HG03558 (cell line): ENCODE measurements around the gene TCP11L2.
"Not testable (repeated sequence)": the region's sequence is repeated elsewhere in the genome, so short reads cannot be mapped to it uniquely, and the experiment has no call there.

Experiments
- ATAC-seq: cut with Tn5 transposase; IDR thresholded peaks from one replicate; pipeline ENCODE4 v1.9.1; 2021; ENCODE audit warnings: moderate number of reproducible peaks; ENCODE audit not compliant: unreplicated experiment; ENCODE audit errors: extremely low read depth

TCP11L2 gene

DNA sequence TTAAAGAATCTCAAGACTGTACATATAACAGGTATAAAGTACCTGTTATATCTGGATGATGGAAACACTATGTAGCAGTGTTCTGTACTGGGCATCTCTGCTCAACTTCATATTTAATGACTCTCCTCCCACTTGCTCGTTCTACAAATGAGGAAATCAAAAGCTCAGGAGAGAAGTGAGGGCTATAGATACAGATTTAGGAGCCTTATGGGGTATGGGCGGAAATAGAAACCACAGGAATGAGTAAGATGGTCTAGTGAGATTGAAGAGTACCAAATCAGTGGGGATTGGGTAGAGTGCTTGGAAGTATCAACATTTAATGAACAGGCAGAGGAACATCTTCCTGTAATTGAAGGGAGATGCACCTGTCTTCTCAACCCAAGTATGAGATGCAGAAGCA lies 31.2 kb downstream of the TCP11L2 start:
- no peak for ATAC-seq

DNA sequence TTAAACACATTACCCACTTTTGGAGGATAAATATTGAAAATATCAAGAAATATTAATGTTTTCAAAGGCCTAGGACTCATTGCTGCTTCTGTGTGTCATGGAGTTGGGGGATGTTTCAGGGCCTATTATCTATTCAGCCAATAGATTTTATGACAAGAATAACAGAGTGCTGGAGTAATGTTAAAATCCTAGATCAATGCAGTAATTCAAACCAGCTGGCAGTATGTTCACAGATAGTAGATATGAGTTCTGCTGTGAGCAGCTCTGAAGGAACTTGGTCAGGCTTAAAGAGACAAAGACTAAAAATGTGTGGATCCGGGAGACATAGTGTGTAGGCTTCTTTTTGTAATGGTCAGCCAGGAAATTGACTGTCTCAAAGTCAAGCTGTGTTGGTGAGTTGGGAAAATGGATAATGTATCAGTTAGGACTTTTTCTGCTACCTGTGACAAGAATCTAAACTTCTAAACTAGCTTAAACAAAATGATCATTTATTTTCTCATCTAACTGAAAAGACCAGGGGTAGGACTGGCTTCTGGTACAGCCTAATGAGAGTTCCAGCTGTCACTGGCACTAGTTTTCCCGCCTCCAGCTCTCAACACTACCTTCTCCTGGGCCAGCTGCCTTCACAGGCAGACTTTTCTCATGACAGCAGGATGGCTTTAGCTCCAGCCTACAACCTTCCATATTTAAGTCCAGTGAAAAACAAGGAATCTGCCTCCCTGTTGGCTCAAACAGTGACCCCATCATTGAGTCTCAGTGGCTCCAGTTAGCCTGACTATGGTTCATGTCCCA lies 38.7 kb downstream of the TCP11L2 start:
- no peak for ATAC-seq

DNA sequence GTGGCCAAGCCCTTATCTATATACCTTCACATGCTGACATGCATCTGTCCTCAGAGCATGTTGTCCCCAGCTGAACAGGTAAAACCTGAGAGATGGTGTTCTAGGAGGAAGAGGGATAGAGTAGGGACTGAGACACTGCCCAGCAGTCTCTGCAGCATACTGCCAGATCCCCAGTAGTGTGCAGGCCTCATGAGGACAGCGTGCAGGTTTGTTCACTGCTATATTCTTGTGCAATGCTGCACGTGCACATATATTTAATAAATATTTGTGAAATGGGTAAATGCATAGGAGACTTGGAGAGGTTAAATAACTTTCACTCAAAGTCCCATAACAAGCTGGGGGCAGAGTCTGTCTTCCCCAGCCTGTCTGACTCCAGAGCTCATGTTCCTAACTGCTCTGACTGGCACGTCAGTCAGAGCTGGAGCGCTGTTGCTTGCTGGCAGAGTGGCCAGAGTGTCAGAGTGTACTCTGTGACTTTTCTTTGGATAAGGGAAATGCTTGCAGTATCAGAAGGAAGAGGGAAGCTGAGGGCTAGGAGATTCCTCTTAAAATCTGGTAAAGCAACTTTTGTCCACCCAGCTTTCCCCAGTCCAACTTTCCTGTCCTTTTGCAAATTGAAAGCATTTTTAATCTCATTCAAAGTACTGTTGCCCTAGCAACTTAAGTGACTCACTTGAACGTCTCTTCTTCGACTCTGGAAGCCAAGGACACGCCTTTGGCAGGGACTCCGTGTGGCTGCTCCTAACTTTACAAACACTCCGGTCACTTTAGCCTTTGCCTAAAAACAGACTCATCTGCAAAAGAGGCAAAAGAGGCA lies 40.1 kb downstream of the TCP11L2 start:
- ATAC-seq = no peak

DNA sequence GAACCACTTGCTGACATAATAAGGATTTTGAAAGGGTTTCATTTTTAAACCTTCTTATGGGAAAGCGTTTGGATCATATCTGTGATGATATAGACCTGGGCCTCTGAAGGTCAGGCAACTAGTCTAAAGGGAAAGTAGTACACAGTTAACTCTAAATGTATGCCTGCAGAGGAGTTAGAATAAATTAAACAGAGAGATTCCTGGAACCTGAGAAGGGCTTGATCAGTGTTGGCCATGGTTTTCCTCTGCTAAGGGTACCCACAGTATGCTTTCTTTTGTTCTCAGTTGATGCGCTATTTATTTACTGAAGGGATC lies 40.6 kb downstream of the TCP11L2 start:
- ATAC-seq = no peak

DNA sequence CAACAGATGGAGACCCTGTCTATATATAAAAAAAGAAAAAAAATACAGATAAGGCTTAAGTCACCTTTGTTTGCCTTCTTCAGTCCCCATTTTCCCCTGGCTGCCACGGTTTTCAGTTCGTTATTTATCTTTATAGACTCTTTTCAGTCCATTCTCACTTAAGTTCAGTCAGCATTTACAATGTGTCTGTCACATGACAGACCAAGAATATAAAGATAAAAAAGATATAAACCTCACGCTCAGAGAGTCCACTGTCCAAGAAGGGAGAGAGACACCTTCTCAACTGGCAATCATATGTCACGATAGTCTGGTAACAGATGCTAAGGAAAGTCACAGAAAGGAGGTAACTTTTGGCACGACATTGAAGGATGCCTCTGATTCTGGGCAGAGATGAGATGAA lies 41.6 kb downstream of the TCP11L2 start:
- ATAC-seq = no peak

DNA sequence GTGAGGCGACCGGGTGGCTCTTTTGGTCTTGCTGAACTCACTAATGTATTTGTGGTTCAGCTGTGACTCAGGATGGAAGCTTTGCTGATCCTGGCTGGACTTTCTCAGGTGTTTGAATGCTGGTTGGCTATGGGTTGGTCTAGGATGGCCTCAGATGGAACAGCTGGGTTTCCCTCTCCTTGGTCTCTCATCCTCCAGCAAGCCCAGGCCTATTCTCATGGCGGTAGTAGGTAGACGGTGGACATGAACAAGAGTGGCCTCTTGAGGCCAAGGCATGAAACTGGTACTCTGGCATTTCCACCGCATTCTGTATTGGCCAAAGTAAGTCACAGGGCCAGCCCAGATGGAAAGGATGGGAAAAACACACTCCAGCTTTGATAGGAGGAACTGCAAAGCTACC lies 43.2 kb downstream of the TCP11L2 start:
- no peak for ATAC-seq

DNA sequence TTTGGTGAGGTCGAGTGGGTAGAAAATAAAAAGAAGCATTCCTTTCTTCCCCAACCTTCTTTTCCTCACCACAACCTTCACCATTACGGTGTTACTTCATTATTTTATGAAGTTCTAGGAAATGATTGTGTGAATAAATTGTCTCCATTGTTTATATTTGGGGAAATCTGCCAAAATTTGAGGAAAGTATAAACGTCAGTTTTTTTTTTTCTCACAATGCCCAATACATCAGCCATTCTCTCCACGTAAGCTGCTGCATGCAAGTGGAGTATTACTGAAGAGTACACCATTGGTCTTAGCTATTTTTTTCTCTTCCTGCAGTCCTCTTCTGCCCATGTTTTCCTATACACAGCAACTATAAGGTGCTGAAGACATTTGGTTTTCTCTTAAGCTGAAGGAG lies 45.9 kb downstream of the TCP11L2 start:
- ATAC-seq = no peak

DNA sequence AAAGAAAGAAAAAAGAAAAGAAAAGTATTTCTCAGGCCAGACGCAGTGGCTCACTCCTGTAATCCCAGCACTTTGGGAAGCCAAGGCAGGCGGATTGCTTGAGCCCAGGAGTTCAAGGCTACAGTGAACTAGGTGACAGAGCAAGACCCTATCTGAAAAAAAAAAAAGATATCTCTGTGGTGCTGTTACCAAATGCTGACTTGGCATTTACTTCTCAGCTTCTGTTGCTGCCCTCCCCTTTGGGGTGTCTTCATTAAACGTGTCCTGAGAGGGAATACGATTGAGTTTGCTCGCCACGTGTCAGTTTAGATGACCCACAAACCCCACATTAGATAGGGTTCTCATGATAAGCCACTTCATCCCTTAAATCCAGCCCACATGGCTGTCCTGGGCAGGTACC lies 50.6 kb downstream of the TCP11L2 start:
- no peak for ATAC-seq

DNA sequence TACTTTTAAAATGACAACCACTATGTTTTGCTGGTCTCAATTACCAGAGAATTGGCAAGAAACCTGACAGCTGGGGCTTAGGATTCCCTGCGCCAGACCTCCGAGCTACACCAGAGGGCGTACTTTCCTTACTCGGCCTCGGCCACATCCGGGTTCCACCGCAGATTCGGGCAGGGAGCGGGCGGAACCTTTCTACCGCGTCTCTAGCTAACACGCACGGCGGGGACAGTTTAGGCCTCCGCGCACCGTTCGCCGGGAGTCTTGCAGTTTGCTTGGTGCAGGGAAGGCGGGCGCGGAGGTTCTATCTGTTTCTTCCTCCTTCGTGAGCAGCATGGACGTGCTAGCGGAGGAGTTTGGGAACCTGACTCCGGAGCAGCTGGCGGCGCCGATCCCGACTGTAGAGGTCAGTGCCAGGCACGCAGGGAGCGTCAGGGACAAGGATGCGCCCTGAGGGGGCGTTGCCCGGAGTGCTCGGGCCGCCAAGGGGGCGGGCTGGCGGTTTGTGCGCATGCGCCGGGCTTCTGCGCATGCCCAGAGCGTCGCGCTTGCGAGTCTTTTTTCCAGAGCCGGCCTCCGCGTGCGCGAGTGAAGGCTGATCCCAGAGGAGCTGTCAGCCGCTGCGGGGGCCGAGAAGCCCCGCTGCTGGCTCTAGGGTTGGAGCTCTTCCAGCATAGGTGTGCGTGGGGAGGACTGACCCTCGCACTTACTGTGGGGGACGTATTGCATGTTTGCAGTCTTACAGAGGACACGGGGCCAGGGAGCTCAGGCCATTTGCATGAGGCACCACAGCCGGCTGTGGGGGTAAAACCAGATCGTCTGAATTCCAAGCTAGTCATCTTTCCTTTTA lies 55.2 kb downstream of the TCP11L2 start, which contains the start of gene POLR3B:
TSS of gene POLR3B (plus strand) at position 200 of the 847 bp plus-strand sequence. CDS start at position 332, 132 bp downstream.
- ATAC-seq = peak; percentile 69

DNA sequence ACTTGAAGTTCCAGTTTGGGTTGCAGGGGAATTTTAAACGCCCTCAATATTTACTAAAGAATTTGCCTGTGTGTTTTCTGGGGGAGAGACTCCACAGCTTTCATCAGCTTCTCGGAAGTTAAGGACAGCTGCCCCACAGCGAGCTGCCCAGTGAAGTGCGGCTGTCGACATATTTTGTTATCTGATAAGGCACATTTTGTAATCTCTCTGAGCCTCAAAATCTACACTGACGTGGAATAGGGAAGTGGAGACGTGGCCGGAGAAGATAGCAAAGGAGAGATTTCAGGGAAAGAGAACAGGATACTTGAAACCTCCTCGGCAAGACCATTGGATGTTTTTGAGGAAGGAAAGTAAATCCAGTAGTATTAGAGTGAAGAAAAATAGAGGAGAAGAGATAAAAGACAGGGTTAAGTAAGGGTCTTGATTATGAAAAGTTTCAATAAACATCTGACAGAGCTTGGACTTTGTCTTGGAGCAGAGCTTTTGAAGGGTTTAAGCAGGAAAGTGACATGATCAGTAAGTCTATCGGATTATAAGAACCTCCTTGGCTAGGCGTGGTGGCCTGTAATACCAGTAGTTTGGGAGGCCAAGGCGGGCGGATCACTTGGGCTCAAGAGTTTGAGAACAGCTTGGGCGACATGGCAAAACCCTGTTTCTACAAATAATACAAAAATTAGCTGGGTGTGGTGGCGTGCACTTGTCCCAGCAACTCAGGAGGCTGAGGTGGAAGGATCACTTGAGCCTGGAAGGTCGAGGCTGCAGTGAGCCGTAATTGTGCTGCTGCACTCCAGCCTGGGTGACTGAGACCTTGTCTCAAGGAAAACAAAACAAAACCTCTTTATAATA lies 56.1 kb downstream of the TCP11L2 start:
- no peak for ATAC-seq

DNA sequence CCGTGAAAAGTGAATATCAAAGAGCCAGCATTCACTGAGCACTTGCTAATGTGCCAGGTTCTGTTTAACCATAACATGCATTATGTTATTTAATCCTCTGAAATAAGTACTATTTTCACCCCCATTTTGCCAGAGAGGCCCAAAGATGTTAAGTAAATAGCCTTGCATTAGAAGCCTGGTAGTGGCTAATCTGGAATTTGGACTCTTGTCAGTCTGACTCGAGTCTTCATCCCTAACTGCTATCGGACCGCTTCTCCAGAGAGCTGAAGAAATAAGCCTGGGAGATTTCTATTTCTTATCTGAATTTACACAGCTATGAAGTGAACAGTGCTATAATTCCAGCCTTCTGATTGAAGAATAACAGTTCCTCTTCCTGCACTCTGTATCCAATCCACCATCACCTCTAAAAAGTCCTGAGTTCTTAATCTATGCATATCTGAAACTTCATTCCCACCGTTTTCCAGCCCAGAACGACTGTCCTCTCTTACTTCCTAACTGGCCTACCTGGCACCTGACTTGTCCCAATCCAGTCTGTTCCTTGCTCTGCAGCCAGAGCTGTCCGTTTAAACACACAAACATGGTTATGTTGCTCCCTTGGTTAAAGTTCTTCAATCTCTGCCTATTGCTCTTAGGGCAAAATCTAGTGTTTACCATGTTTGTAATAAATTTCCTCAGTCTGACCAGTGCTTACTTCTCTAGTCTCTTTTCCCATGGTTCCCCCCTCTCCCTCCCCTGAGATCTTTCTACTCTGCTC lies 57.3 kb downstream of the TCP11L2 start:
- no peak for ATAC-seq

DNA sequence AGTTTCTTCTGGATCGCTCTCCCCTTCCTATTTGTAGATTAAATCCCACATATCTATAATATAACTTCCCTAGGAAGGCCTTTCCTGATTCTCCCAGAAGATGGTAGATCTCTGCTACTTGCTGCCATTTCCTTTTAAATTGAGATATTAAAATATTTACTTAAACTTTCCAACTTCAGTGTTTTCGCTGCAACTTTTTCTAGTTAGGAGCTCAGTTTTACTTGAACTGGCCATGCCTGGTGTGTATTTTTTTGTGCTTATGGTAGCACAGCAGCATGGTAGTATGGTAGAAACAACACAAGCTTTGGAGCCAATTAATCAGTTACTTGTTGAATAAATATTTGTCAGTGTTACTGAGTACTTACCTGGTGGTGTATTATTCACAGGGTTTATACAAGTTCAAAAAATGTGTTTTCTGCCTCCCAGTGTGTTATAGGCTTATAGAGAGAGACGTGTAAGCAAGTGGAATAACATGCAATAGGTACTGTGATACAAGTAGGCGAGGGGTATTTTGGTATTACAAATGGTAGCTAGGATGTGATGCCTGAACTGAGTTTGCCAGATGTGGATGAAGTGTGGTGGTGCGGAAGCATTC lies 58.0 kb downstream of the TCP11L2 start:
- no peak for ATAC-seq

DNA sequence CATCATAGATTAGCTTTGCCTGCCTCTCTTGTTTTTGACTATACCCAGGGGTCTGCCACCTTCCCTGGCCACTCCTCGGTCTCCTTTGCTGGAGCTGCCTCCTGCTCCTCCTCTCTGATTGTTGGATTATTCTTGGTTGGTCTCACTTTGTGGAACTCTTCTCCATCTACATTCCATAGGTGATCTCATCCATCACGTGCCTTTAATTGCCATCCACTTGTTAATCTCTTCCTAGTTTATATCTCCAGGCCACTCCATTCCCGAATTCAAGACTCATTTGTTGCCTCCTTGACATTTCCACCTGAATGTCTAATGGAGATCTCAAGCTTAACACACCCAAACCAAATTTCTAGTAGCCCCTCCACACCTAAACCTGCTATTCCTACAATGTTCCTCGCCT lies 60.4 kb downstream of the TCP11L2 start:
- no peak for ATAC-seq

DNA sequence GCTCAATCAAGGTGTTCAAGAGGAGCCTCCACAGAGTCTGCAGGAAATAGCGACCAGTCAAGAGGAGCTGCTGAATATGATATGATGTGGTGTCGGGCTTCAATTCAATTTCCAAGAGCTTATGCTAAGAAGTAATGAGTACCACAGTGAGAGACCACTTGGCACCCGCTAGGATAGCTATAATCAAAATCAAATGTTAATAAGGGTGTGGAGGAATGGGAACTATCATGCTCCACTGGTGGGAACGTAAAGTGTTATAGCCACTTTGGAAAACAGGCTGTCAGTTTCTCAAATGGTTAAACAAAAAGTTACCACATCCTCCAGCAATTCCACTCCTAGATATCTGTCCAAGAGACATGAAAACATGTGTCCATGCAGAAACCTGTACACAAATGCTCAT lies 61.7 kb downstream of the TCP11L2 start:
- no peak for ATAC-seq

DNA sequence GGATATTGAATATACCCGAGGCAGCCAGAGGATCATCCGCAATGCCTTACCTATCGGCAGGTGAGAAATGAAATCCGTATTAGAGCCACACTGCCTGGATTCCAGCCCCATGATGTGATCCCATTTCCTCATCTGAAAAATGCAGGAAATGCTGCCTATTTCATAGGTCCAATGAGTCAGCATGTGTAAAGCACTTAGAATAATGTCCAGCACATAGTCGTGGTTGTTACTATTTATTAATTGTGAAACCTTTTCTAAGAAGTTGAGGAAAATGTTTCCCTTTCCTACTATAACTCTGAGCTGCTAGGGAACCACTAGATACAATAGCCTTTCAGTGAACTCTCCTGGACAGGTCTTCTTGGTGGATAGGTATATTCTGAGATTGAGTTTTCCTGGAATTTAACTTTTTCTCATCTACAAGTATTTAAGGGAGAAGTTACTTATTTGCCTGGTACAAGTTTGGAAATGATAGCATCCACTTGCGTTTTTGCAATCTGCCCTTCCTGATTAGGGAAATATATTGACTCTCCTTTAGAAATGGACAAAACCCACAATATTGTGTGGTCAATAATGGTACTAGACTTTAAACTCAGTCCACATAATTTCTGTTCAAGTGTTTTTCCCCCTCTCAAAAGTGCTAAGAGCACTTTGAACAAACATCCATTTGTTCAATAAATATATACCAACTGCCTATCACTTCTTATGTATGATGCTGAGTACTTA lies 67.3 kb downstream of the TCP11L2 start:
- no peak for ATAC-seq

DNA sequence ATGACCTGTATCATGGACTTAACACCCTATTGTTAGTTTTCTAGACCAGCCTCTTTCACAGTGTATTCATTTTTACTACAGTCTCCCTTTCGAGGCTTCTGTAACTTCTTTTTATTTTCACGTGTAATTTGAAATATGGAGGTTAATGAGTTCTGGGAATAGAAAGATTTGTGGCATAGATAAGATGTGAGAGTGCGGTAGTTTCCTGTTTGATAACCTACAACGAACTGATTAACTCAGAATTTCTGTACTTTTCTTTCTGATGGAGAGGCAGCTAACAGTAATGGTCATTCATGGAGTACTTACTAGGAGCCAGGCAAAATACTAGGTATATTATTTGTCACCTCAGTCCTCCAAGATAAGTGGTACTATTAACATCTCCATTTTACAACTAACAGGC lies 76.3 kb downstream of the TCP11L2 start:
- no peak for ATAC-seq

DNA sequence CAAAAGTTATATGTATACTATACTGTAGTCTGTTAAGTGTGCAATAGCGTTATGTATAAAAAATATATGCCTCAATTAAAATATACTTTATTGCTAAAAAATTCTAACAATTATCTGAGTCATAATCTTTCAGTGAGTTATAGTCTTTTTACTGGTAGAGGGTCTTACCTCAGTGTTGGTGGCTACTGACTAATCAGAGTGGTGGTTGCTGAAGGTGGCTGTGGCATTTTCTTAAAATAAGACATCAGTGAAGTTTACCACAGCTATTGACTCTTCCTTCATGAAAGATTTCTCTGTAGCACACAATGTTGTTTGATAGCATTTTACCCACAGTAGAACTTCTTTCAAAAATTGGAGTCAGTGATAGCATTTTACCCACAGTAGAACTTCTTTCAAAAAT lies 78.4 kb downstream of the TCP11L2 start:
- ATAC-seq = no peak

DNA sequence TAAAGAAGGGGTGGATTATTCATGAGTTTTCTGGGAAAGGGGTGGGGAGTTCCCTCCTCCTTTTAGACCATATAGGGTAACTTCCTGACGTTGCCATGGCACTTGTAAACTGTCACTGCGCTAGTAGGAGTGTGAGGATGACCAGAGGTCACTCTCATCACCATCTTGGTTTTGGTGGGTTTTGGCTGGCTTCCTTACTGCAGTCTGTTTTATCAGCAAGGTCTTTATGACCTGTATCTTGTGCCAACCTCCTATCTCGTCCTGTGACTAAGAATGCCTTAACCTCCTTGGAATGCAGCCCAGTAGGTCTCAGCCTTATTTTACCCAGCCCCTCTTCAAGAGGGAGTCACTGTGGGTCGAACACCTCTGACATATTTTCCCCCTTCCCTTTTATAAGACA lies 79.3 kb downstream of the TCP11L2 start:
- not testable (repeated sequence) for ATAC-seq
